Uterus (tissue), 4 donors: Measurements from ENCODE around the gene SAV1. TPM values are rescaled to one million over a fixed set of nuclear protein-coding genes. Genes with fewer than 3 reads are reported as not detected.

ENCODE experiments used
- DNase-seq, 2 donors: peaks; one replicate each; pipeline ENCODE4 v3.0.0-alpha.2; 2019 to 2020
- H3K27ac ChIP-seq, 2 donors: fragments of 200-600 bp; sonication (generic); 1 replicate in 1 of 2; 2 replicates in 1 of 2; pipeline ENCODE4 v1.5.1; 2016 to 2018
- H3K27me3 ChIP-seq, 2 donors: fragments of 200-600 bp; sonication (generic); one replicate each; pipeline ENCODE4 v1.5.1; 2018 to 2019; ENCODE audit warnings: control low read depth in 1 of 2
- H3K36me3 ChIP-seq, 2 donors: fragments of 200-600 bp; sonication (generic); one replicate each; pipeline ENCODE4 v1.5.1; 2019; ENCODE audit warnings: control low read depth in 1 of 2
- H3K4me1 ChIP-seq, 2 donors: fragments of 200-600 bp; sonication (generic); one replicate each; pipeline ENCODE4 v1.5.1; 2018 to 2019; ENCODE audit warnings: control low read depth in 1 of 2
- H3K4me3 ChIP-seq, 2 donors: fragments of 200-600 bp; sonication (generic); 1 replicate in 1 of 2; 2 replicates in 1 of 2; pipeline ENCODE4 v1.5.1; 2018 to 2019; ENCODE audit warnings: mild to moderate bottlenecking in 1 of 2
- H3K9me3 ChIP-seq, 2 donors: fragments of 200-600 bp; sonication (generic); one replicate each; pipeline ENCODE4 v1.5.1; 2019; ENCODE audit warnings: control low read depth in 1 of 2
- CTCF ChIP-seq, 4 experiments: fragments of 200-600 bp in 2 of 4; fragments of 450-650 bp in 2 of 4; sonication (generic) in 2 of 4; IDR thresholded peaks; one replicate each; pipeline ENCODE4 v1.5.1; 2016 to 2019; ENCODE audit warnings: antibody characterized with exemption in 4 of 4, mild to moderate bottlenecking in 2 of 4, moderate library complexity in 1 of 4
- POLR2A ChIP-seq, 2 donors: fragments of 450-650 bp; IDR thresholded peaks; one replicate each; pipeline ENCODE4 v1.6.1; 2016; ENCODE audit warnings: antibody characterized with exemption in 2 of 2, mild to moderate bottlenecking in 1 of 2, moderate library complexity in 1 of 2
- intact Hi-C: fragments of 100-400 bp; cut with DNase I; formaldehyde crosslinking; loops from one replicate; pipeline ENCODE4 v1.15.1; 2023; ENCODE audit warnings: low total_unique reads
- total RNA-seq, 4 donors: library from RNA; depleted of rRNA in 3 of 4; stranded (reverse); fragments of >200 nt in 3 of 4; gene quantifications; one replicate each; pipeline versions ENCODE4 v1.1.0 to v1.2.4, GENCODE V29; 2014 to 2023
- donor health status: DM: yes; HTN: yes; CAD: no.

SAV1 gene
- total RNA-seq, 4 donors from 2014 or later: 18.2 to 42.9 (median 35.8) TPM

- H3K4me1 ChIP-seq: no peaks in the 10 kb centered on the region
- no peaks in the 10 kb centered on the region for H3K9me3 ChIP-seq
- TF ChIP-seq CTCF (IDR thresholded peaks at IDR 0.05) (no peak), POLR2A (IDR thresholded peaks at IDR 0.05) (no peak)
- no peak overlapping the region for H3K27ac ChIP-seq
- intact Hi-C loops: no loop called here
- no peaks in the 10 kb centered on the region for H3K36me3 ChIP-seq
- no peaks in the 10 kb centered on the region for H3K27me3 ChIP-seq
- no peak for DNase-seq
- H3K4me3 ChIP-seq: no peak overlapping the region
These were observed 10.1 kb upstream of the SAV1 start for GRCh38 chr14:50678163-50678562.

GRCh38 chr14:50677527-50678063 is 9.5 kb upstream of the SAV1 start:
- H3K36me3 ChIP-seq: no peaks in the 10 kb centered on the region
- H3K4me3 ChIP-seq: no peak overlapping the region
- no peaks in the 10 kb centered on the region for H3K4me1 ChIP-seq
- H3K27me3 ChIP-seq: no peaks in the 10 kb centered on the region
- no peak overlapping the region for H3K27ac ChIP-seq
- TF ChIP-seq POLR2A (IDR thresholded peaks at IDR 0.05) (no peak), CTCF (IDR thresholded peaks at IDR 0.05) (no peak)
- no peak for DNase-seq
- intact Hi-C loops: no loop called here
- no peaks in the 10 kb centered on the region for H3K9me3 ChIP-seq

- no peak overlapping the region for H3K4me3 ChIP-seq
- H3K4me1 ChIP-seq: no peaks in the 10 kb centered on the region
- intact Hi-C loops: no loop called here
- no peaks in the 10 kb centered on the region for H3K9me3 ChIP-seq
- H3K27me3 ChIP-seq: no peaks in the 10 kb centered on the region
- no peaks in the 10 kb centered on the region for H3K36me3 ChIP-seq
- DNase-seq: no peak
- no peak for TF ChIP-seq POLR2A (IDR thresholded peaks at IDR 0.05)
- no peak for TF ChIP-seq CTCF (IDR thresholded peaks at IDR 0.05)
- H3K27ac ChIP-seq: no peak overlapping the region
These were observed 8.9 kb upstream of the SAV1 start for GRCh38 chr14:50676814-50677516.

- H3K27ac ChIP-seq: no peak overlapping the region
- H3K4me3 ChIP-seq: no peak overlapping the region
- H3K9me3 ChIP-seq: no peaks in the 10 kb centered on the region
- H3K27me3 ChIP-seq: no peaks in the 10 kb centered on the region
- DNase-seq: no peak
- intact Hi-C loops: no loop called here
- H3K36me3 ChIP-seq: no peaks in the 10 kb centered on the region
- TF ChIP-seq CTCF (IDR thresholded peaks at IDR 0.05) (no peak), POLR2A (IDR thresholded peaks at IDR 0.05) (no peak)
- H3K4me1 ChIP-seq: no peaks in the 10 kb centered on the region
These were observed 7.5 kb upstream of the SAV1 start for GRCh38 chr14:50675597-50675996.

- intact Hi-C loops: no loop called here
- DNase-seq: no peak
- H3K9me3 ChIP-seq: no peaks in the 10 kb centered on the region
- no peak for TF ChIP-seq CTCF (IDR thresholded peaks at IDR 0.05)
- TF ChIP-seq POLR2A (IDR thresholded peaks at IDR 0.05): no peak
- no peaks in the 10 kb centered on the region for H3K36me3 ChIP-seq
- H3K4me3 ChIP-seq: no peak overlapping the region
- no peak overlapping the region for H3K27ac ChIP-seq
- H3K4me1 ChIP-seq: no peaks in the 10 kb centered on the region
- no peaks in the 10 kb centered on the region for H3K27me3 ChIP-seq
These were observed 2.8 kb upstream of the SAV1 start for GRCh38 chr14:50670866-50671256.
